Astrocyte (in vitro differentiated cells and primary cell): ENCODE measurements around the gene AKAP12. TPM values are rescaled to one million over a fixed set of nuclear protein-coding genes. Genes with fewer than 3 reads are reported as not detected.

ENCODE experiments used
- DNase-seq: peaks from one replicate; pipeline ENCODE4 v3.0.0-alpha.2; 2010; ENCODE audit warnings: low read depth
- FAIRE-seq: peaks from 2 replicates; lab custom pipeline; 2011; peaks lifted over from hg19 to GRCh38; lab: Jason Lieb, UNC
- H2AFZ ChIP-seq: 2 replicates; pipeline ENCODE4 v1.6.0; 2012; ENCODE audit warnings: low read depth, low read length, inconsistent platforms
- H3K27ac ChIP-seq: 2 replicates; pipeline ENCODE4 v1.5.1; 2011; ENCODE audit warnings: low read depth, low read length, inconsistent platforms
- H3K27me3 ChIP-seq: 2 replicates; pipeline ENCODE4 v1.6.0; 2011; ENCODE audit warnings: low read length, inconsistent platforms; ENCODE audit not compliant: insufficient read depth
- H3K36me3 ChIP-seq: 2 replicates; pipeline ENCODE4 v1.5.1; 2011; ENCODE audit warnings: low read length, inconsistent platforms; ENCODE audit not compliant: insufficient read depth
- H3K4me1 ChIP-seq: 2 replicates; pipeline ENCODE4 v1.5.1; 2011; ENCODE audit warnings: low read length, inconsistent platforms; ENCODE audit not compliant: insufficient read depth
- H3K4me2 ChIP-seq: 2 replicates; pipeline ENCODE4 v1.6.0; 2012; ENCODE audit warnings: low read length, inconsistent platforms
- H3K4me3 ChIP-seq: 2 replicates; pipeline ENCODE4 v1.5.1; 2011; ENCODE audit warnings: low read depth, mild to moderate bottlenecking, low read length, inconsistent platforms; ENCODE audit not compliant: insufficient read depth
- H3K79me2 ChIP-seq: 2 replicates; pipeline ENCODE4 v1.6.0; 2012; ENCODE audit warnings: mild to moderate bottlenecking, low read length, inconsistent platforms; ENCODE audit not compliant: insufficient read depth
- H3K9ac ChIP-seq: 2 replicates; pipeline ENCODE4 v1.6.0; 2012; ENCODE audit warnings: mild to moderate bottlenecking, low read length, inconsistent platforms
- H3K9me3 ChIP-seq: 2 replicates; pipeline ENCODE4 v1.5.1; 2012; ENCODE audit warnings: low read depth, mild to moderate bottlenecking, low read length, inconsistent platforms; ENCODE audit not compliant: insufficient read depth
- H4K20me1 ChIP-seq: 2 replicates; pipeline ENCODE4 v1.6.0; 2012; ENCODE audit warnings: low read length, inconsistent platforms; ENCODE audit not compliant: insufficient read depth
- H3K27ac Mint-ChIP-seq: one replicate; pipeline ENCODE4 v1.8.0; 2021; ENCODE audit warnings: mild to moderate bottlenecking, mixed read lengths; ENCODE audit not compliant: unreplicated experiment
- H3K27me3 Mint-ChIP-seq: one replicate; pipeline ENCODE4 v1.8.0; 2021; ENCODE audit warnings: low read depth, mixed read lengths; ENCODE audit not compliant: unreplicated experiment
- H3K36me3 Mint-ChIP-seq: one replicate; pipeline ENCODE4 v1.8.0; 2021; ENCODE audit warnings: low read depth, mixed read lengths; ENCODE audit not compliant: unreplicated experiment
- H3K4me1 Mint-ChIP-seq: one replicate; pipeline ENCODE4 v1.8.0; 2021; ENCODE audit warnings: low read depth, mixed read lengths; ENCODE audit not compliant: unreplicated experiment
- H3K4me3 Mint-ChIP-seq: one replicate; pipeline ENCODE4 v1.8.0; 2021; ENCODE audit warnings: mild to moderate bottlenecking, moderate library complexity, mixed read lengths; ENCODE audit not compliant: unreplicated experiment
- H3K9me3 Mint-ChIP-seq: one replicate; pipeline ENCODE4 v1.8.0; 2021; ENCODE audit warnings: mild to moderate bottlenecking, mixed read lengths; ENCODE audit not compliant: unreplicated experiment
- CTCF ChIP-seq: IDR thresholded peaks from 2 replicates; pipeline ENCODE4 v1.5.1; 2011; ENCODE audit warnings: low read depth, mild to moderate bottlenecking, inconsistent platforms, low read length, moderate library complexity; ENCODE audit not compliant: insufficient read depth
- EZH2 ChIP-seq: IDR thresholded peaks from 2 replicates; pipeline ENCODE4 v1.6.1; 2012; ENCODE audit warnings: mild to moderate bottlenecking, low read length, inconsistent platforms; ENCODE audit not compliant: insufficient read depth
- total RNA-seq: library from RNA; stranded (reverse); gene quantifications from 2 replicates; pipeline ENCODE4 v1.2.1, GENCODE V29; 2021

AKAP12 gene
- total RNA-seq, 1 donor from 2014 or later = 115 TPM

GRCh38 chr6:151197556-151197955 lies 42.2 kb upstream of the AKAP12 start:
- H3K27me3 Mint-ChIP-seq = no peaks in the 10 kb centered on the region
- no peak overlapping the region for H3K27ac ChIP-seq

GRCh38 chr6:151199991-151200390 lies 39.8 kb upstream of the AKAP12 start:
- FAIRE-seq (no peak), DNase-seq (no peak)
- Mint-ChIP-seq H3K27ac (no peak overlapping the region), H3K4me1 (no peaks in the 10 kb centered on the region), H3K4me3 (no peak overlapping the region), H3K27me3 (no peaks in the 10 kb centered on the region), H3K9me3 (no peaks in the 10 kb centered on the region), H3K36me3 (no peaks in the 10 kb centered on the region)
- no peak overlapping the region for H3K4me2 ChIP-seq
- H3K27me3 ChIP-seq = no peaks in the 10 kb centered on the region
- H4K20me1 ChIP-seq = no peaks in the 10 kb centered on the region
- H3K79me2 ChIP-seq = no peaks in the 10 kb centered on the region
- no peak overlapping the region for H3K9ac ChIP-seq
- H3K36me3 ChIP-seq = no peaks in the 10 kb centered on the region
- TF ChIP-seq EZH2 = no peak
- TF ChIP-seq CTCF = no peak
- H3K9me3 ChIP-seq = no peaks in the 10 kb centered on the region
- H3K4me3 ChIP-seq = no peak overlapping the region
- H3K4me1 ChIP-seq = no peaks in the 10 kb centered on the region
- no peak overlapping the region for H2AFZ ChIP-seq
- H3K27ac ChIP-seq = no peak overlapping the region

More at GRCh38 chr6:151197556-151197955, 42.2 kb upstream of the AKAP12 start:
- Histone ChIP-seq H3K4me2 (no peak overlapping the region), H3K9me3 (no peaks in the 10 kb centered on the region), H3K9ac (no peak overlapping the region), H3K4me1 (no peaks in the 10 kb centered on the region), H3K4me3 (no peak overlapping the region), H2AFZ (no peak overlapping the region), H3K36me3 (no peaks in the 10 kb centered on the region), H3K27me3 (no peaks in the 10 kb centered on the region), H4K20me1 (no peaks in the 10 kb centered on the region), H3K79me2 (no peaks in the 10 kb centered on the region)
- TF ChIP-seq CTCF (no peak), EZH2 (no peak)
- FAIRE-seq (no peak), DNase-seq (no peak)
- Mint-ChIP-seq H3K4me3 (no peak overlapping the region), H3K4me1 (no peaks in the 10 kb centered on the region), H3K36me3 (no peaks in the 10 kb centered on the region), H3K9me3 (no peaks in the 10 kb centered on the region), H3K27ac (no peak overlapping the region)

GRCh38 chr6:151205721-151206600 lies 33.8 kb upstream of the AKAP12 start:
- Histone ChIP-seq H3K27ac (no peak overlapping the region), H3K27me3 (no peaks in the 10 kb centered on the region), H3K4me2 (no peak overlapping the region), H2AFZ (no peak overlapping the region), H3K36me3 (no peaks in the 10 kb centered on the region), H3K79me2 (no peaks in the 10 kb centered on the region), H3K4me3 (no peak overlapping the region), H3K9ac (no peak overlapping the region), H3K9me3 (no peaks in the 10 kb centered on the region), H3K4me1 (peaks cover 3% of the 10 kb centered on the region), H4K20me1 (no peaks in the 10 kb centered on the region)
- H3K4me3 Mint-ChIP-seq = peak overlapping the region; percentile 10
- H3K9me3 Mint-ChIP-seq = peaks cover under 1% of the 10 kb centered on the region
- FAIRE-seq = no peak
- DNase-seq = no peak
- H3K36me3 Mint-ChIP-seq = no peaks in the 10 kb centered on the region
- TF ChIP-seq CTCF (no peak), EZH2 (no peak)
- H3K4me1 Mint-ChIP-seq = peaks cover 8% of the 10 kb centered on the region
- H3K27me3 Mint-ChIP-seq = no peaks in the 10 kb centered on the region
- no peak overlapping the region for H3K27ac Mint-ChIP-seq
